OCI-LY3 (cell line): ENCODE measurements around the gene TMEM53.

ENCODE experiments used
- EZH2phosphoT487 ChIP-seq: fragments of 200-600 bp; shearing (Covaris generic); IDR thresholded peaks from 2 replicates; pipeline ENCODE4 v1.6.1; 2018; ENCODE audit warnings: antibody characterized with exemption, mixed run types, low read depth
- TF ChIP-seq, protein P1 (sequence below): fragments of 200-600, 300-600 bp; sonication (generic); IDR thresholded peaks from 2 replicates; pipeline ENCODE4 v1.5.1; 2014; ENCODE audit warnings: antibody characterized with exemption, low read length, low read depth

DNA sequence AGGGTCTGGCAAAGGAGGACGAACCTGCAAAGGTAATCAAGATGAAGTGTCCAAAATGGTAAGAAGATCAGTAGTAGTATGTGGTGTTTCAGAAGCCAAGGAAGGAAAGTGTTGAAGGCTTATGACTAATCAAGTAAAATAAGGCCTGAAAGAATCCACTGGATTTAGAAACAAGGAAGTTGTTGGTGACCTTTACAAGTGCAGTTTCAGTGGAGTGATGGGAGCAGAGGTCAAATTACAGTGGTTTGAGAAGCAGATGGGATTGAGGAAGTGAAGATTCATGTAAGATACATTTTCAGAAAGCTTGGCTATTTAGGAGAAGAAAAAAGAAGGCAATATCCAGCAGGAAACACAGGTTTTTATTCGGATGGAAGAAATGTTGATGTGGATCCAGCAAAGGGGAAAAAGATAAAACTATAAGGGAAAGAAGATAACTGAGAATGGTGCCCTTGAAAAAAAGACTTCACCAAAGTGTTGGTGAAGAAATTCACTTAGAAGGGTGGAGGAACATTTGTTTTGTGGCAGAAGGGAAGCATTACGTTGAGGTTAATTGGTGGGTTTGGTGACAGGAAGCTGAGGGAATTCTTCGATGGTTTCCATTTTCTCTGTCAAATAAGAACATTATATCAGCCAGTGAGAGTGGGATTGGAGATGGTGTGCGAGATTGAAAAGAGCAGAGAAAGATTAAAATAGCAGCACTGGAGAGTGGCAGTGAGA, 2.4 kb upstream of the TMEM53 start:
- TF ChIP-seq, protein P1, sequence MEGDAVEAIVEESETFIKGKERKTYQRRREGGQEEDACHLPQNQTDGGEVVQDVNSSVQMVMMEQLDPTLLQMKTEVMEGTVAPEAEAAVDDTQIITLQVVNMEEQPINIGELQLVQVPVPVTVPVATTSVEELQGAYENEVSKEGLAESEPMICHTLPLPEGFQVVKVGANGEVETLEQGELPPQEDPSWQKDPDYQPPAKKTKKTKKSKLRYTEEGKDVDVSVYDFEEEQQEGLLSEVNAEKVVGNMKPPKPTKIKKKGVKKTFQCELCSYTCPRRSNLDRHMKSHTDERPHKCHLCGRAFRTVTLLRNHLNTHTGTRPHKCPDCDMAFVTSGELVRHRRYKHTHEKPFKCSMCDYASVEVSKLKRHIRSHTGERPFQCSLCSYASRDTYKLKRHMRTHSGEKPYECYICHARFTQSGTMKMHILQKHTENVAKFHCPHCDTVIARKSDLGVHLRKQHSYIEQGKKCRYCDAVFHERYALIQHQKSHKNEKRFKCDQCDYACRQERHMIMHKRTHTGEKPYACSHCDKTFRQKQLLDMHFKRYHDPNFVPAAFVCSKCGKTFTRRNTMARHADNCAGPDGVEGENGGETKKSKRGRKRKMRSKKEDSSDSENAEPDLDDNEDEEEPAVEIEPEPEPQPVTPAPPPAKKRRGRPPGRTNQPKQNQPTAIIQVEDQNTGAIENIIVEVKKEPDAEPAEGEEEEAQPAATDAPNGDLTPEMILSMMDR, result no peak
- TF ChIP-seq EZH2phosphoT487, result no peak
